Endodermal cell (in vitro differentiated cells): Measurements from ENCODE around the gene SMNDC1. TPM values are rescaled to one million over a fixed set of nuclear protein-coding genes. Genes with fewer than 3 reads are reported as not detected.

Experiments used
- DNase-seq: peaks from one replicate; pipeline ENCODE4 v3.0.0-alpha.2; 2017
- H3K27ac ChIP-seq: 2 replicates; pipeline ENCODE4 v1.5.1; 2013; ENCODE audit warnings: mild to moderate bottlenecking, low read depth, low read length, moderate library complexity
- H3K27me3 ChIP-seq: 2 replicates; pipeline ENCODE4 v1.6.1; 2013; ENCODE audit warnings: mild to moderate bottlenecking, low read length, moderate library complexity; ENCODE audit not compliant: insufficient read depth, control insufficient read depth, poor library complexity, severe bottlenecking
- H3K36me3 ChIP-seq: 2 replicates; pipeline ENCODE4 v1.7.0; 2013; ENCODE audit warnings: mild to moderate bottlenecking, low read length, moderate library complexity; ENCODE audit not compliant: control insufficient read depth, insufficient read depth
- H3K4me1 ChIP-seq: one replicate; pipeline ENCODE4 v1.7.0; 2013; ENCODE audit warnings: low read length; ENCODE audit not compliant: control insufficient read depth, insufficient read depth
- H3K4me3 ChIP-seq: 2 replicates; pipeline ENCODE4 v1.5.1; 2013; ENCODE audit warnings: mild to moderate bottlenecking, low read length, moderate library complexity
- H3K9ac ChIP-seq: 2 replicates; pipeline ENCODE4 v1.6.1; 2013; ENCODE audit warnings: mild to moderate bottlenecking, low read length, moderate library complexity; ENCODE audit not compliant: poor library complexity, severe bottlenecking; ENCODE audit errors: extremely low read depth
- H3K9me3 ChIP-seq: 2 replicates; pipeline ENCODE4 v1.6.1; 2013; ENCODE audit warnings: mild to moderate bottlenecking, low read length, moderate library complexity; ENCODE audit not compliant: control insufficient read depth
- H3K27ac Mint-ChIP-seq: 2 replicates; pipeline ENCODE4 v1.8.0; 2020; ENCODE audit warnings: mixed read lengths
- H3K27me3 Mint-ChIP-seq: 2 replicates; pipeline ENCODE4 v1.8.0; 2021; ENCODE audit warnings: mild to moderate bottlenecking, mixed read lengths; ENCODE audit not compliant: insufficient read depth
- H3K36me3 Mint-ChIP-seq: 2 replicates; pipeline ENCODE4 v1.8.0; 2020; ENCODE audit warnings: low read depth, mixed read lengths
- H3K4me1 Mint-ChIP-seq: 2 replicates; pipeline ENCODE4 v1.8.0; 2020; ENCODE audit warnings: mixed read lengths
- H3K4me3 Mint-ChIP-seq: 2 replicates; pipeline ENCODE4 v1.8.0; 2020; ENCODE audit warnings: mild to moderate bottlenecking, moderate library complexity, mixed read lengths
- H3K9me3 Mint-ChIP-seq: 2 replicates; pipeline ENCODE4 v1.8.0; 2020; ENCODE audit warnings: mild to moderate bottlenecking, mixed read lengths
- CTCF ChIP-seq: fragments of 200-600 bp; sonication (generic); conservative IDR thresholded peaks from 2 replicates; pipeline ENCODE4 v1.5.0; 2021; ENCODE audit warnings: antibody characterized with exemption, mild to moderate bottlenecking
- WGBS, 2 experiments: methylation state at CpG; one replicate each; pipeline versions ENCODE4 v1.1.5 to v1.1.7; 2013; ENCODE audit warnings: missing lambda C conversion rate in 2 of 2, mixed read lengths in 1 of 2; ENCODE audit not compliant: insufficient coverage in 1 of 2, insufficient read length in 1 of 2; 5-methylcytosine and 5-hydroxymethylcytosine counted together
- total RNA-seq, 2 donors: library from RNA; stranded (reverse); fragmentation: NEBNext Ultra II Directional in 1 of 2; extraction: Animal tissue kit (Norgen Biotek cat#: 25700) in 1 of 2; gene quantifications; 2 replicates in 1 of 2; 3 replicates in 1 of 2; pipeline ENCODE4 v1.2.1, GENCODE V29; 2021

Gene SMNDC1
- total RNA-seq, 2 donors from 2014 or later = 52.9 to 65.6 TPM

- DNase-seq = no peak
- Mint-ChIP-seq H3K36me3 (peaks cover 13% of the 10 kb centered on the region), H3K27ac (no peak overlapping the region), H3K4me1 (peaks cover 18% of the 10 kb centered on the region), H3K4me3 (no peak overlapping the region), H3K27me3 (no peaks in the 10 kb centered on the region), H3K9me3 (no peaks in the 10 kb centered on the region)
- H3K36me3 ChIP-seq = peaks cover 18% of the 10 kb centered on the region
- H3K4me3 ChIP-seq = no peak overlapping the region
- no peak overlapping the region for H3K9ac ChIP-seq
- H3K27me3 ChIP-seq = no peaks in the 10 kb centered on the region
- H3K27ac ChIP-seq = no peak overlapping the region
- peaks cover 2% of the 10 kb centered on the region for H3K4me1 ChIP-seq
- 61 to 96% methylated on average over 2 to 4 of the region's 5 CpGs for WGBS, 2 experiments
- no peaks in the 10 kb centered on the region for H3K9me3 ChIP-seq
- no peak for TF ChIP-seq CTCF
These were observed 28.1 kb downstream of the SMNDC1 start for GRCh38 chr10:110276603-110277002.

- no peaks in the 10 kb centered on the region for H3K27me3 Mint-ChIP-seq
- TF ChIP-seq CTCF = no peak
These were observed 29.5 kb downstream of the SMNDC1 start for GRCh38 chr10:110275128-110275729.

GRCh38 chr10:110274647-110275046 is 30.1 kb downstream of the SMNDC1 start:
- WGBS, 2 experiments = 83 to 93% methylated on average over 5 to 6 of the region's 6 CpGs
- no peak for DNase-seq
- H3K9ac ChIP-seq = no peak overlapping the region
- H3K4me3 ChIP-seq = no peak overlapping the region
- H3K27me3 Mint-ChIP-seq = no peaks in the 10 kb centered on the region
- no peak overlapping the region for H3K27ac Mint-ChIP-seq
- peaks cover 3% of the 10 kb centered on the region for H3K36me3 Mint-ChIP-seq
- no peaks in the 10 kb centered on the region for H3K9me3 ChIP-seq
- no peaks in the 10 kb centered on the region for H3K9me3 Mint-ChIP-seq
- peaks cover under 1% of the 10 kb centered on the region for H3K36me3 ChIP-seq
- no peaks in the 10 kb centered on the region for H3K27me3 ChIP-seq
- H3K27ac ChIP-seq = no peak overlapping the region
- H3K4me1 Mint-ChIP-seq = peaks cover 21% of the 10 kb centered on the region
- peaks cover 2% of the 10 kb centered on the region for H3K4me1 ChIP-seq
- TF ChIP-seq CTCF = no peak
- no peak overlapping the region for H3K4me3 Mint-ChIP-seq

More at GRCh38 chr10:110275128-110275729, 29.5 kb downstream of the SMNDC1 start:
- no peak overlapping the region for H3K9ac ChIP-seq
- no peaks in the 10 kb centered on the region for H3K9me3 Mint-ChIP-seq
- no peak overlapping the region for H3K4me3 Mint-ChIP-seq
- WGBS, 2 experiments = 92 to 93% methylated on average over 2 of the region's 2 CpGs
- H3K27me3 ChIP-seq = no peaks in the 10 kb centered on the region
- peaks cover 2% of the 10 kb centered on the region for H3K4me1 ChIP-seq
- H3K36me3 ChIP-seq = peaks cover 5% of the 10 kb centered on the region
- DNase-seq = no peak
- H3K36me3 Mint-ChIP-seq = peaks cover 7% of the 10 kb centered on the region
- H3K27ac Mint-ChIP-seq = no peak overlapping the region
- H3K9me3 ChIP-seq = no peaks in the 10 kb centered on the region
- peaks cover 20% of the 10 kb centered on the region for H3K4me1 Mint-ChIP-seq
- no peak overlapping the region for H3K27ac ChIP-seq
- H3K4me3 ChIP-seq = no peak overlapping the region
